K562 (cell line): Measurements from ENCODE around the gene SLC30A1. TPM values are rescaled to one million over a fixed set of nuclear protein-coding genes. Genes with fewer than 3 reads are reported as not detected.

Experiments
- CHD2 ChIP-seq: IDR thresholded peaks from 2 replicates; pipeline ENCODE4 v1.6.1; 2011; ENCODE audit warnings: low read depth, low read length
- EZH2 ChIP-seq: IDR thresholded peaks from 2 replicates; pipeline ENCODE4 v1.6.1; 2012; ENCODE audit warnings: low read depth, mild to moderate bottlenecking, inconsistent platforms, low read length, borderline replicate concordance
- GATAD2B ChIP-seq: fragments of 450-650 bp; IDR thresholded peaks from 2 replicates; pipeline ENCODE4 v1.6.1; 2017; ENCODE audit warnings: mild to moderate bottlenecking, borderline replicate concordance
- HMG20A ChIP-seq: fragments of 450-650 bp; formaldehyde crosslinking; conservative IDR thresholded peaks from 2 replicates; pipeline ENCODE4 v1.4.0; 2020; ENCODE audit warnings: mild to moderate bottlenecking, mixed read lengths
- LCOR ChIP-seq: sonication (generic); formaldehyde crosslinking; IDR thresholded peaks from 2 replicates; pipeline ENCODE4 v1.8.0; 2022; ENCODE audit warnings: mild to moderate bottlenecking, missing genetic modification reagents
- MAFG ChIP-seq: fragments of 450-650 bp; conservative IDR thresholded peaks from 2 replicates; pipeline ENCODE4 v1.6.1; 2016; ENCODE audit warnings: missing genetic modification characterization, missing compliant biosample characterization
- MGA ChIP-seq: fragments of 450-650 bp; IDR thresholded peaks from 2 replicates; pipeline ENCODE4 v1.6.1; 2016; ENCODE audit warnings: mild to moderate bottlenecking, moderate library complexity
- PHB2 ChIP-seq: fragments of 450-650 bp; IDR thresholded peaks from 2 replicates; pipeline ENCODE4 v1.6.1; 2017; ENCODE audit warnings: low read depth
- SMAD4 ChIP-seq: fragments of 250-450 bp; sonication (Bioruptor Pico); conservative IDR thresholded peaks from 2 replicates; pipeline ENCODE4 v1.8.0; 2021; ENCODE audit warnings: inconsistent platforms, mild to moderate bottlenecking, moderate library complexity
- YY1 ChIP-seq, 3 experiments: IDR thresholded peaks; 2 replicates each; pipeline ENCODE4 v1.6.1; 2011; ENCODE audit warnings: low read length in 2 of 3, mild to moderate bottlenecking in 2 of 3, moderate library complexity in 2 of 3, borderline replicate concordance in 1 of 3, control low read depth in 1 of 3, low read depth in 1 of 3; ENCODE audit not compliant: insufficient read depth in 3 of 3, insufficient replicate concordance in 2 of 3, control insufficient read depth in 1 of 3, insufficient read length in 1 of 3; ENCODE audit errors: extremely low read depth in 1 of 3
- ZBTB33 ChIP-seq: sonication (generic); formaldehyde crosslinking; IDR thresholded peaks from 2 replicates; pipeline ENCODE4 v1.8.1; 2023; ENCODE audit warnings: mild to moderate bottlenecking, missing genetic modification reagents
- ZBTB7A ChIP-seq: IDR thresholded peaks from 2 replicates; pipeline ENCODE4 v1.6.1; 2011; ENCODE audit warnings: low read depth, mild to moderate bottlenecking, low read length, moderate library complexity, borderline replicate concordance; ENCODE audit not compliant: control insufficient read depth
- ZEB2 ChIP-seq: fragments of 450-650 bp; IDR thresholded peaks from 2 replicates; pipeline ENCODE4 v1.6.1; 2016
- ZNF274 ChIP-seq: IDR thresholded peaks from 2 replicates; pipeline ENCODE4 v1.6.1; 2011; ENCODE audit warnings: low read depth, mild to moderate bottlenecking, low read length, moderate library complexity, borderline replicate concordance
- ZNF324 ChIP-seq: fragments of 250-450 bp; sonication (Bioruptor Pico); IDR thresholded peaks from 2 replicates; pipeline ENCODE4 v1.4.0; 2020; ENCODE audit warnings: mild to moderate bottlenecking
- ZNF347 ChIP-seq: fragments of 450-650 bp; formaldehyde crosslinking; IDR thresholded peaks from 2 replicates; pipeline ENCODE4 v1.4.0; 2020; ENCODE audit warnings: low read depth, mild to moderate bottlenecking, moderate library complexity
- polyA plus RNA-seq, 8 experiments: library from polyadenylated mRNA; depleted of rRNA in 4 of 8; stranded (reverse) in 5 of 8; unstranded in 3 of 8; fragments of >200 nt; fragmentation: Nextera tagmentation in 2 of 8; fragmentation: Illumina TruSeq in 1 of 8; extraction: Ambion mirVana in 2 of 8; extraction: Trizol in 1 of 8; gene quantifications; 2 replicates each; pipeline versions ENCODE4 v1.2.1 to v1.2.3, GENCODE V29; 2011 to 2014; ENCODE audit warnings: inconsistent platforms in 1 of 8, missing spikeins in 1 of 8
- total RNA-seq, 7 experiments: library from RNA; depleted of rRNA in 6 of 7; stranded (reverse); fragments of >200 nt in 6 of 7; fragmentation: Illumina TruSeq in 2 of 7; extraction: Trizol in 2 of 7; gene quantifications; 2 replicates each; pipeline versions ENCODE4 v1.2.1 to v1.2.3, GENCODE V29; 2011 to 2021; ENCODE audit warnings: low replicate concordance in 1 of 7

SLC30A1 gene
- total and polyA plus RNA-seq, 9 of the 15 experiments (the other 6 are each of a cell fraction or from before 2014, with no cell fraction given) = 4.1 to 14.4 (median 6.6) TPM

- TF ChIP-seq MGA = no peak
- no peak for TF ChIP-seq YY1 (IDR thresholded peaks at IDR 0.05; ENCODE audit: borderline replicate concordance in 1 of 3, control insufficient read depth in 1 of 3, extremely low read depth in 1 of 3, insufficient read depth in 3 of 3, insufficient read length in 1 of 3, insufficient replicate concordance in 2 of 3, low read depth in 1 of 3, low read length in 2 of 3)
- TF ChIP-seq ZBTB7A = no peak
- TF ChIP-seq MAFG (tag) = no peak
- TF ChIP-seq EZH2 = no peak
- TF ChIP-seq ZNF347 (CRISPR knock-in tag) = no peak
- peak; percentile 70 for TF ChIP-seq ZEB2
- no peak for TF ChIP-seq ZBTB33
- no peak for TF ChIP-seq ZNF274
- TF ChIP-seq GATAD2B = 0 out of 2 replicates have a peak, but pooled peaks have one; percentile 38
- TF ChIP-seq CHD2 = no peak
- peak; percentile 66 for TF ChIP-seq SMAD4
- TF ChIP-seq PHB2 = no peak
- no peak for TF ChIP-seq LCOR (CRISPR knock-in tag)
- TF ChIP-seq ZNF324 (CRISPR knock-in tag) = no peak
- TF ChIP-seq HMG20A = no peak
Measured at GRCh38 chr1:211614615-211615014, 35.7 kb upstream of the SLC30A1 start (continued).
